RPMI8226 (cell line): ENCODE results near the gene LENG8.
"Not testable (repeated sequence)": the region's sequence is repeated elsewhere in the genome, so short reads cannot be mapped to it uniquely, and the experiment has no call there.

Experiments used
- DNase-seq: peaks from one replicate; pipeline ENCODE4 v3.0.0-alpha.2; 2015

LENG8 gene

GRCh38 chr19:54489341-54489740, 40.3 kb downstream of the LENG8 start:
- DNase-seq: no peak

DNA sequence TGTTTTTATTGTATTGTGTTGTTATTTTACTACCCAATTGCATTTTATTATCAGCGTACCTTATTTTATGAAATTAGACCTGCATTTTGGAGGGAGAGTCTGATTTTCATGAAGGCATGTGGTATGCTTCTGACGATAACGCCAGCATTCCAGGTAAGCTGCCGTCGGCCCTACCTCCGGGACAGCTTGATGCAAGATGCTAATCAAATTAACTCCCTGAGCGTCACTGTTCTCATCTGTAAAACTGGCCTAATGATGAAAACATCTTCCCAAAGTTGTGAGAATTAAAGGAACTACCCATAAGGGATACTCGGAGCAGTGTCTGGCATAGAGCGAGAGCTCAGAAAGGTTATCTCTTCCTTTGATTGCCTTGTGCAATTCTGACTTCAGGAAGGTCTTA, 40.8 kb downstream of the LENG8 start:
- no peak for DNase-seq

DNA sequence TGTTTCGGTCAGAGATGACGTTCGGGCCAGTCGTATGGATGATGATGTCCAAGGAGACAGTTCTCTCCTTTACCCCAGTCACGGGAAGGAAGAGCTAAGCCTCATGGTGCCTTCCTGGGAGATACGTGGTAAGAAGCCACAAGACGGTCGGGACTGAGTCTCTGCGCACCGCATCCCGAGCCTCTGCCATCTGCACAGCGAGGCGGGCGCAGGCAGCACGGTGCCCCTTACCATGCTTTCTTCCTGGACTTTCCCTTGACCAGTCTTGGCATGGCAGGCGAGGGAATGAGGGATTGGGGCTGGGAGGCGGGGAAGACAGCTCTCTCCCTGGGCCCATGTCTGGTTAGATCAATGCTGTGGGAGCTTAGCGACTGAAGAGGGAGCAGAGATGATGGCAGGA, 43.6 kb downstream of the LENG8 start:
- DNase-seq: no peak

- not testable (repeated sequence) for DNase-seq
These were observed 44.1 kb downstream of the LENG8 start for GRCh38 chr19:54493056-54493455.

- no peak for DNase-seq
These were observed 45.1 kb downstream of the LENG8 start for GRCh38 chr19:54493967-54494585.

DNA sequence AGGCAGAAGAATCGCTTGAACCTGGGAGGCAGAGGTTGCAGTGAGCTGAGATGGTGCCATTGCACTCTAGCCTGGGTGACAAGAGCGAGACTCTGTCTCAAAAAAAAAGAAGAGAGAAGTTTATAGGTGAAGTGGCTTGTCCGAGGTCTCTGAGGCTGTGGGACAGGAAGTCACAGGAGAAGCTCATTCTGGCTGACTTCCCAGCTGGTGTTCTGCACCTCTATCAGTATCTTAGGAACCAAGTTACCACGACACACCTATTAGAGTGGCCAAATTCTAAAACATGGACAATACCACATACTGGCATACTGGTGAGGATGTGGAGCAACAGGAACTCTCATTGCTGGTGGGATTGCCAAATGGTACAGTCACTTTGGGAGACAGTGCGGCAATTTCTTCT, 46.3 kb downstream of the LENG8 start:
- DNase-seq: not testable (repeated sequence)

DNA sequence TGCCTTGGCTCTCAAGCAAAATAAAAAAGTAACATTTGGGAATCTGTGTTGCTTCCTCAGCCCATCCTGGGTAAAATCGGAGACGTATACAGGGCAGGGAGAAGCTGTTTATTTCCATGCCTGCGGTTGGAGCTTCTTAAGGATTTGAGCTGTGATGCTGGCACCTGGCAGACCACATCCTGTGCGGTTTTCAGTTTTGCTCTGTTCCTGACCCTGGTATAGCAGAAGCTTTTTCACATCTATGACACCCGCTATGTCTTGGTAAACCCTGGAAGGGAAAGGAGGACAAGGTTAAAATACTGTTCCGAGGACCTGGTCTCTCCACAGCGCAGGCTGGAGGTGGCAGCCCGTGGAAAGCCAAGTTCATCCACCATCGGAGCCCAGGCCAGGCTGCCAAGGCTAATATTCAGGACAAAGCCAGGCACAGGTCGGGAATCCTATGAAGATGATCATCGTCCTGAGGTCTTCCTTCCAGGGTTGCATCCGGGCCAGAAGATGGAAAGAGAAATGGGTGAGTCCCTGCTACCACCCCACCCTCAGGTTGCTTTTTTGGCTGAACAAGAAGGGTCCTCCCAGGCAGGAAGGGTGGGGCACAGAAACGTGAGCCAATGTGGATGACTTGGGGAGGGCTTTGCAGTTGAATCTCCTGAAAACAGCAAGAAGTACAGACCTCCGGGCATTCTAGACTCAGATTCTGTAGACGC, 48.9 kb downstream of the LENG8 start:
- DNase-seq: peak; percentile 40

DNA sequence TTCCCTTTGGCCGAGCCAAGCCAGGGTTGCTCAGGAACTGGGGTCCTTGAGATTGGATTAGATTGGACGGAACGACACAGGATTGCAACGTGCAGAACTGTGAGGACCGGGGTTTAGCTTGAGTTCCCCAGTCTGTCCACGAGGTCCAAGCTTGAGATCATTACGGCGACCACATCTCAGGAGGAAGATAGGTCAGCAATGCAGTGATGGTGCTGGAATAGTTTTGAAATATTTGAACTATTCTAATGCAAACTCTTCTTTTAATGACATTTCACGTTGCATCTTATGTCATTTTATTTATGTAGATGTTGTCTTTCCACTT, 49.4 kb downstream of the LENG8 start:
- not testable (repeated sequence) for DNase-seq

- no peak for DNase-seq
These were observed 53.6 kb downstream of the LENG8 start, which contains the start of gene LAIR2 for GRCh38 chr19:54502518-54503048. Gene LAIR2 (plus strand): TSS chr19:54502831. CDS start chr19:54502919, 88 bp downstream.

DNA sequence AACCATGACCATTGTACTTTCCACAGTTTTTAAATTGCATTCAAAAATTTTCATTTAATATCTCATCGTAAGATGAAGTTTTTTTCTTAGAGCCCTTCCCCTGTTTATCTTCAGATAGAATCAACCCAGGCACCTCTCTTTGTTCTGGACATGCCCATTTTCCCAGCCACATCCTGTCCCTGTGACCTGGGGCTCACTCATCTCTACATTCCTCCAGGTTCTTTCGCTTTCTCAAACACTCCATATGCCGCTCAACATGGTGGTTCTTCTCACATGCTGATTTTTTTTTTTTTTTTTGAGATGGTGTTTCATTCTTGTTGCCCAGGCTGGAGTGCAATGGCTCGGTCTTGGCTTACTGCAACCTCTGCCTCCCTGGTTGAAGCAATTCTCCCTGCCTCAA, 56.5 kb downstream of the LENG8 start:
- DNase-seq: not testable (repeated sequence)

- no peak for DNase-seq
These were observed 57.1 kb downstream of the LENG8 start for GRCh38 chr19:54506079-54506478.

- DNase-seq: not testable (repeated sequence)
These were observed 58.2 kb downstream of the LENG8 start for GRCh38 chr19:54507038-54507717.

DNA sequence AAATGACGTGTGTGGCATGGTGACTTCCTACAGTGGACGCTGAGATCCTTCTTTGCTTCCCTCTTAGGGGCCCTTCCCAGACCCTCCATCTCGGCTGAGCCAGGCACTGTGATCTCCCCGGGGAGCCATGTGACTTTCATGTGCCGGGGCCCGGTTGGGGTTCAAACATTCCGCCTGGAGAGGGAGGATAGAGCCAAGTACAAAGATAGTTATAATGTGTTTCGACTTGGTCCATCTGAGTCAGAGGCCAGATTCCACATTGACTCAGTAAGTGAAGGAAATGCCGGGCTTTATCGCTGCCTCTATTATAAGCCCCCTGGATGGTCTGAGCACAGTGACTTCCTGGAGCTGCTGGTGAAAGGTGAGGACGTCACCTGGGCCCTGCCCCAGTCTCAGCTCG, 58.8 kb downstream of the LENG8 start:
- DNase-seq: no peak

DNA sequence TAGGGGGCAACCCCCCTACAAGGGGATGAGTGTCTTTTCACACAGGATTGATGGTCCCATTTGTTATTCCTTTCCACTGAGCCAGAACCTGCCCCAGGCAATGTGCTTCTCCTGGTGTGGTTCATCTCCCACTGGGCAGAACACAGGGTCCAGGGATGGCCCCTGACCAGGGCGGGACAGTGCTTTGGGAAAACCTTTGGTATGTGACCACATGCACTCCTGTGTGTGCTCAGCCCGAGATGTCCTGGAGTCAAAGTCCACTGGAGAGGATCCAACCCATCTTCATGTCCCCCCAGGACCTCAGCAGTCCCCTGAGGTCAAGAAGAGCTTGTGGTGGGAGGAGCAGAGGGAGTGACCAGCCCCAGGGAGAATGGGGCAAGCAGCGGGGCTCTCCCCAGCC, 59.5 kb downstream of the LENG8 start:
- not testable (repeated sequence) for DNase-seq

GRCh38 chr19:54509200-54509940, 60.4 kb downstream of the LENG8 start:
- DNase-seq: not testable (repeated sequence)
